ENCODE results near the gene OSBPL8. TPM values are rescaled to one million over a fixed set of nuclear protein-coding genes. Genes with fewer than 3 reads are reported as not detected.

The OSBPL8 gene
- total RNA-seq, 2 experiments from 2014 or later = 25.0 to 61.3 TPM

DNA sequence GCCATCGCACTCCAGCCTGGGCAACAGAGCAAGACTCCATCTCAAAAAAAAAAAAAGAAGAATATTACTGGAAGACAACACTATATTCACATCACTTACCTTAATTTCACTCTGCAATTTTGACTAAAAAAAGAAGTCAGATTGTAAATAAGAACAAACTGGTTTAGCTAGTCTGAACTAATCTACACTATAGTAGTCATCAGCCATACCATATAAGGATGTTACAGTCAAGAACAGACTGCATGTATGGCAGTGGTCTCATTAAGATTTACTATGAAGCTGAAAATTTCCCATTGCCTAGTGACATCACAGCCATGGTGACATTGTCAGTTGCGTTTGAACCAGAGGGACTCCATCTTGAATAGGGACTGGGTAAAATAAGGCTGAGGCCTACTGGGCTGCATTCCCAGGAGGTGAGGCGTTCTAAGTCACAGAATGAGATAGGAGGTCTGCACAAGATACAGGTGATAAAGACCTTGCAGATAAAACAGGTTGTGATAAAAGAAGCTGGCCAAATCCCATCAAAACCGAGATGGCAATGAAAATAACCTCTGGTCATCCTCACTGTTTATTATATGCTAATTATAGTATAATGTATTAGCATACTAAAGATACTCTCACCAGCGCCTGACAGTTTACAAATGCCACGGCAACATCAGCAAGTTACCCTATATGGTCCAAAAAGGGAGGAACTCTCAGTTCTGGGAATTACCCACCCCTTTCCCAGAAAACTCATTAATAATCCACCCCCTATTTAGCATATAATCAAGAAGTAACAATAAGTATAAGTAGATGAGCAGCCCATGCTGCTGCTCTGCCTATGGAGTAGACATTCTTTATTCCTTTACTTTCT lies 51.2 kb downstream of the OSBPL8 start:
- Histone ChIP-seq H3K9me3 (ENCODE audit: low read length) (peaks cover 34% of the 10 kb centered on the region), H4K20me1 (ENCODE audit: insufficient read depth, low read length) (no peaks in the 10 kb centered on the region), H3K9me2 (ENCODE audit: insufficient read depth, low read length) (no peaks in the 10 kb centered on the region), H3K4me1 (ENCODE audit: insufficient read depth, low read length, poor library complexity, severe bottlenecking) (peaks cover 26% of the 10 kb centered on the region), H3K79me2 (ENCODE audit: insufficient read depth, low read depth, low read length) (peaks cover 36% of the 10 kb centered on the region; the same call in 1 of the 2 replicates), H3K4me2 (ENCODE audit: low read length) (no peak overlapping the region), H3K4me3 (ENCODE audit: low read depth, low read length, poor library complexity, severe bottlenecking) (no peak overlapping the region), H3K36me3 (ENCODE audit: insufficient read depth, low read length) (peaks cover 44% of the 10 kb centered on the region), H2AFZ (ENCODE audit: low read length) (no peak overlapping the region), H3K27ac (ENCODE audit: low read depth, low read length, poor library complexity, severe bottlenecking) (no peak overlapping the region)
- no peak for DNase-seq (ENCODE audit: low spot score)
- ChIA-PET POLR2A (interaction anchor here (0.7 kb wide), 1 partner anchor 9 kb away, joined by 3 read pairs; no protein-coding TSS in a partner anchor), CTCF (ENCODE audit: unreplicated experiment) (no interaction called here)
- intact Hi-C loops (cut with micrococcal nuclease; ENCODE audit: unreplicated experiment) = no loop called here
- TF ChIP-seq, protein P1, sequence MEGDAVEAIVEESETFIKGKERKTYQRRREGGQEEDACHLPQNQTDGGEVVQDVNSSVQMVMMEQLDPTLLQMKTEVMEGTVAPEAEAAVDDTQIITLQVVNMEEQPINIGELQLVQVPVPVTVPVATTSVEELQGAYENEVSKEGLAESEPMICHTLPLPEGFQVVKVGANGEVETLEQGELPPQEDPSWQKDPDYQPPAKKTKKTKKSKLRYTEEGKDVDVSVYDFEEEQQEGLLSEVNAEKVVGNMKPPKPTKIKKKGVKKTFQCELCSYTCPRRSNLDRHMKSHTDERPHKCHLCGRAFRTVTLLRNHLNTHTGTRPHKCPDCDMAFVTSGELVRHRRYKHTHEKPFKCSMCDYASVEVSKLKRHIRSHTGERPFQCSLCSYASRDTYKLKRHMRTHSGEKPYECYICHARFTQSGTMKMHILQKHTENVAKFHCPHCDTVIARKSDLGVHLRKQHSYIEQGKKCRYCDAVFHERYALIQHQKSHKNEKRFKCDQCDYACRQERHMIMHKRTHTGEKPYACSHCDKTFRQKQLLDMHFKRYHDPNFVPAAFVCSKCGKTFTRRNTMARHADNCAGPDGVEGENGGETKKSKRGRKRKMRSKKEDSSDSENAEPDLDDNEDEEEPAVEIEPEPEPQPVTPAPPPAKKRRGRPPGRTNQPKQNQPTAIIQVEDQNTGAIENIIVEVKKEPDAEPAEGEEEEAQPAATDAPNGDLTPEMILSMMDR (conservative IDR thresholded peaks at IDR 0.05; ENCODE audit: low read length) = no peak
- TF ChIP-seq EZH2phosphoT487 (IDR thresholded peaks at IDR 0.05; ENCODE audit: borderline replicate concordance, low read depth, low read length) = no peak
- BruUV-seq (replicated peaks) = no TSS peak

GRCh38 chr12:76506149-76506548 lies 53.4 kb downstream of the OSBPL8 start:
- Histone ChIP-seq H3K4me1 (ENCODE audit: insufficient read depth, low read length, poor library complexity, severe bottlenecking) (peaks cover 13% of the 10 kb centered on the region), H4K20me1 (ENCODE audit: insufficient read depth, low read length) (no peaks in the 10 kb centered on the region), H3K4me2 (ENCODE audit: low read length) (no peak overlapping the region), H3K9me3 (ENCODE audit: low read length) (peaks cover 13% of the 10 kb centered on the region; the same call in 1 of the 2 replicates), H3K27ac (ENCODE audit: low read depth, low read length, poor library complexity, severe bottlenecking) (no peak overlapping the region), H2AFZ (ENCODE audit: low read length) (no peak overlapping the region), H3K9me2 (ENCODE audit: insufficient read depth, low read length) (no peaks in the 10 kb centered on the region), H3K4me3 (ENCODE audit: low read depth, low read length, poor library complexity, severe bottlenecking) (no peak overlapping the region), H3K79me2 (ENCODE audit: insufficient read depth, low read depth, low read length) (peaks cover 18% of the 10 kb centered on the region; the same call in 1 of the 2 replicates), H3K36me3 (ENCODE audit: insufficient read depth, low read length) (peaks cover 29% of the 10 kb centered on the region)
- POLR2A ChIA-PET = interaction anchor here (1.2 to 2.1 kb wide), 3 partner anchors 11 to 39 kb away, joined by 3 to 4 read pairs (median 3); no protein-coding TSS in a partner anchor
- no peak for DNase-seq (ENCODE audit: low spot score)
- CTCF ChIA-PET (ENCODE audit: unreplicated experiment) = no interaction called here
- no TSS peak for BruUV-seq (replicated peaks)
- TF ChIP-seq EZH2phosphoT487 (IDR thresholded peaks at IDR 0.05; ENCODE audit: borderline replicate concordance, low read depth, low read length) = no peak
- TF ChIP-seq, protein P1 (conservative IDR thresholded peaks at IDR 0.05; ENCODE audit: low read length) = no peak
- intact Hi-C loops (cut with micrococcal nuclease; ENCODE audit: unreplicated experiment) = no loop called here

- CTCF ChIA-PET (ENCODE audit: unreplicated experiment) = no interaction called here
Measured at GRCh38 chr12:76505050-76505449, 54.5 kb downstream of the OSBPL8 start.

More at GRCh38 chr12:76505050-76505449, 54.5 kb downstream of the OSBPL8 start:
- Histone ChIP-seq H3K27ac (ENCODE audit: low read depth, low read length, poor library complexity, severe bottlenecking) (no peak overlapping the region), H3K79me2 (ENCODE audit: insufficient read depth, low read depth, low read length) (peaks cover 14% of the 10 kb centered on the region; the same call in 1 of the 2 replicates), H3K4me2 (ENCODE audit: low read length) (no peak overlapping the region), H3K4me3 (ENCODE audit: low read depth, low read length, poor library complexity, severe bottlenecking) (no peak overlapping the region), H3K9me2 (ENCODE audit: insufficient read depth, low read length) (no peaks in the 10 kb centered on the region), H3K9me3 (ENCODE audit: low read length) (peaks cover 10% of the 10 kb centered on the region; the same call in 1 of the 2 replicates), H2AFZ (ENCODE audit: low read length) (no peak overlapping the region), H4K20me1 (ENCODE audit: insufficient read depth, low read length) (no peaks in the 10 kb centered on the region), H3K4me1 (ENCODE audit: insufficient read depth, low read length, poor library complexity, severe bottlenecking) (peaks cover 2% of the 10 kb centered on the region), H3K36me3 (ENCODE audit: insufficient read depth, low read length) (peaks cover 29% of the 10 kb centered on the region)
- intact Hi-C loops (cut with micrococcal nuclease; ENCODE audit: unreplicated experiment) = no loop called here
- no peak for DNase-seq (ENCODE audit: low spot score)
- no TSS peak for BruUV-seq (replicated peaks)
- TF ChIP-seq EZH2phosphoT487 (IDR thresholded peaks at IDR 0.05; ENCODE audit: borderline replicate concordance, low read depth, low read length) = no peak
- TF ChIP-seq, protein P1 (conservative IDR thresholded peaks at IDR 0.05; ENCODE audit: low read length) = no peak
- POLR2A ChIA-PET = interaction anchor here (0.6 to 2.1 kb wide), 4 partner anchors 15 to 77 kb away, joined by 3 to 4 read pairs (median 4); no protein-coding TSS in a partner anchor
